Activated CD4-positive, alpha-beta T cell treated with anti-CD3 and anti-CD28 coated beads, Interleukin-2, amount 50 U/mL, for 4 hours (primary cell): Measurements from ENCODE around the gene OR10C1.
"Not testable (repeated sequence)": the region's sequence is repeated elsewhere in the genome, so short reads cannot be mapped to it uniquely, and the experiment has no call there.

Experiments used
- DNase-seq, 2 experiments: peaks; one replicate each; pipeline ENCODE4 v3.0.0-alpha.2; 2020

Gene OR10C1, protein sequence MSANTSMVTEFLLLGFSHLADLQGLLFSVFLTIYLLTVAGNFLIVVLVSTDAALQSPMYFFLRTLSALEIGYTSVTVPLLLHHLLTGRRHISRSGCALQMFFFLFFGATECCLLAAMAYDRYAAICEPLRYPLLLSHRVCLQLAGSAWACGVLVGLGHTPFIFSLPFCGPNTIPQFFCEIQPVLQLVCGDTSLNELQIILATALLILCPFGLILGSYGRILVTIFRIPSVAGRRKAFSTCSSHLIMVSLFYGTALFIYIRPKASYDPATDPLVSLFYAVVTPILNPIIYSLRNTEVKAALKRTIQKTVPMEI

DNA sequence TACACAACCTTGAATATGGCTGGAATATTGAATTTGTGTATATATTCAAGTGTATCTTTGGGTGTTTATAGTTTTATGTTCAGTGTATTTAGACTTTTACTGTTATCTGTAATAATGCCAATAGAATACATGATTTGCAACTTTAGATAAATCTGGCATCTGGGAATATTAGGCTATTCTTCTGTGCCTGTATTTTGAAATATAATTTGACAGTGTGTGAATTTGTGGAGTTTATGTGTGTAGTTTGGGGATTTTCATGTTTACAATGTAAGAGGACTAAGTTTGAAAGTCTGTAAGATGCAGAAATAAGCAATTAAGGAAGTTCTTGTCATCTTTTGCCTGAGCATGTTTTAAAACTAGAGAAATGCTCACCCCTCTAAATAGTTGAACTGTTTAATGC is at the start of gene OR10C1:
Gene OR10C1, plus strand, starts transcription at position 301 of the 400 bp plus-strand sequence. CDS start 710 bp downstream, outside the sequence.
- DNase-seq, result no peak

DNA sequence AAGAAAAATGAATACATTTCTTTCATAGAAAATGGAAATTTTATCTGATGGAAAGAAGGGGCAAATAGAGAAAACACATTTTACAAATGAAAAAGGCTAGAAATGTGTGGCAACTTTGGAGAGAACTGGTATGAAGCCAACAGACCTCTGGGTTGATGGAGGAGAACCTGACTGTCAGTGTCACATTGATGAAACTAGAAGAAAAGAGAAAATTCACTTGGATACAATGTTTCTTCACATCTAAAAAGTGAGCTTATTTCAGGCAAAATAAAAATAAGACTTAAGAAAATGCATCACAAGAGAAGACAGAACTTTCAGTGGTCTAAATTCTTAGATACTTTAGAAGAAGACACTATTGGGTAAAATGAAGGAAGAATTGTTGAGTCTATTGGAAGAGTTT is 43.8 kb upstream of the OR10C1 start, which contains the start of gene OR12D2:
Gene OR12D2, plus strand, starts transcription at position 301 of the 400 bp plus-strand sequence. CDS start 1,069 bp downstream, outside the sequence.
- no peak for DNase-seq

DNA sequence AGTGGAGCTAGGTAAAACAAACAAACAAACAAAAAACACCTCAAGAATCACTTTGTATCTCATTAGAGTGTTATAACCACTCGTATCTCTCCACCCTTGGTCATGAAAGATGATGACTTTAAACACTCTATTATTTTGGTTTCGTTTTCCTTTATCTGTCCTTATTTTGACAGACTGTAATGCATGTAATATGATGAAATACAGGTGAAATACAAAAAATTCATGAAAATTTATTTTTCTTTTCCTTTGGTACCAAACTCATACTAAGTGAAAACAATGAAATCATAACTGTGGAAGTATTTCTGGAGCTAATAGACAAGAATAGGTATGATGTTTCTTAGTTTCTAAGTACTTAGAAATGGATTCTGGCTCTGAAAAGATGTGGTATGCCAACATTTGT is 39.6 kb upstream of the OR10C1 start:
- no peak for DNase-seq

GRCh38 chr6:29403801-29404200 is 35.3 kb upstream of the OR10C1 start:
- no peak for DNase-seq

GRCh38 chr6:29414588-29414987 is 24.5 kb upstream of the OR10C1 start, which contains the start of gene OR12D1:
TSS of gene OR12D1 (plus strand) at chr6:29414928.
- no peak for DNase-seq

DNA sequence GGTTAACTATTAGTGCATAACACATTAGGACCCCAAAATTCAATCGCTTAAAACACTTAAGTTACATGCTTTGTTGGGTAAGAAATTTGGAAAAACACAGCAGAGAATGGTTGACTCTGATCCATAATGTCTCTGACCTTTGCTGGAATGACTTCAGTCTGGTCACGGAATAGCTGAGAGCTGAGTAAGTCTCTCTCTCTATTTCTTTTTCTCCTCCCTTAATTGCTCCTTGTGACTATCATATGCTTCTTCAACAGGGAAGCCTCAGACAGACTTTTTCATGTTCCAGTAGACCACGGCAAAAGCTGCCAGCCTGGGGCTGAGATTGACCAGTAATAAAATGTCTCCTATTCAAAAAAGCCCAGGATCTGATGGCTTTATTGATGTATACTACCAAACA is 19.6 kb upstream of the OR10C1 start:
- no peak for DNase-seq

GRCh38 chr6:29424168-29424567 is 14.9 kb upstream of the OR10C1 start:
- no peak for DNase-seq

DNA sequence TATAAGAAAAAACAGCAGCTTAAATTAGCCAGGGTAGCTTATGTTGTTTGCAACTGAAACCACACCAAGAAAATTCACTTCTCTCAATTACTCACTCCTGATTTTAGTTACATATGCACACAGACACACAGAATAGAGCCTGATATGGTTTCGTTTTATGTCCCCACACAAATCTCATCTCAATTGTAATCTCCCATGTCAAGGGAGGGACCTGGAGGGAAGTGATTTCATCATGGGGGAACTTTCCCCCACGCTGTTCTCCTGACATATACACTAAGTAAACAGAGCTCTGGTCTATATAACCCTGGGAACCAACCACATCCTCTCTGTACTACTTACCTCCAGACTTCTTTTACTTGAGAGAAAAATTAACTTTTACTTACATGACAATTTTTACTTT is 14.5 kb upstream of the OR10C1 start:
- DNase-seq, result no peak

- DNase-seq, result no peak
Measured at GRCh38 chr6:29425075-29425474, 14.0 kb upstream of the OR10C1 start.

- no peak for DNase-seq
Measured at GRCh38 chr6:29426654-29427053, 12.5 kb upstream of the OR10C1 start.

- not testable (repeated sequence) for DNase-seq
Measured at GRCh38 chr6:29436730-29437129, 2.4 kb upstream of the OR10C1 start.

DNA sequence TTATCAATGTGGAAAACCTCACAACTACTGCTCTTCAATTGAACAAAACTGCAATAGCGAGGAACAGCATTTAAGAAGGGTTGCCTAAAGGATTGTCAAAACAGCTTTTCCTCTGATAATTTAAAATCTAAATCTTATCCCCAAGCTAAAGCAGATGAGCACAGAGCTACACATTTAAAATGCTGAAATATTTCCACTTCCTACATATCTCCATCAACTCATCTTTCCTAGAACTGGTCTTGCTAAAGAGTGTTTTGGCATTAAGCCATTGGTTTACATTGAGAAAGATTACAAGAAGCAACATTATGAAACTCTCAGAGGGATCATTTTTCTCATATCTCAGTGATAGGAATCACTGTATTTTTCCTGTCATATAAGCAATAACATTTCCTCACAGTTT is 3.6 kb downstream of the OR10C1 start:
- no peak for DNase-seq

GRCh38 chr6:29444031-29444430 is 4.9 kb downstream of the OR10C1 start:
- DNase-seq, result not testable (repeated sequence)

DNA sequence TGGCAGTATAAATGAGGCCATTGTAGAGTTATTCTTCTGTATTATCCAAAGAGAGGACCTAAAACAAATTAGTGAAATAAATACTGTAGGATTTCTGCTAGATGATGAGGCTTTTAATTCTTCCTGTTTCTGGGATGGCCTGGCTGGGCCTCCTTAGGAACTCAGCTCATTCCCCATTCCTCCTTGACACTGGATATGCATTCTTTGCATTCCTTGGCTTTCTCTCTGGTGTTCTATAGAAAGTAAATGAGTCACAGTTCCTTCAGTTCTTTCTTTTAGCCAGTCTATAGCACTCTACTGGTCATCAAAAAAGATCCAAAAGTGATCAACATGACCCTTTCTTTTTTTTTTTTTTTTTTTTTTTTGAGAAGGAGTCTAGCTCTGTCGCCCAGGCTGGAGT is 8.6 kb downstream of the OR10C1 start:
- no peak for DNase-seq

DNA sequence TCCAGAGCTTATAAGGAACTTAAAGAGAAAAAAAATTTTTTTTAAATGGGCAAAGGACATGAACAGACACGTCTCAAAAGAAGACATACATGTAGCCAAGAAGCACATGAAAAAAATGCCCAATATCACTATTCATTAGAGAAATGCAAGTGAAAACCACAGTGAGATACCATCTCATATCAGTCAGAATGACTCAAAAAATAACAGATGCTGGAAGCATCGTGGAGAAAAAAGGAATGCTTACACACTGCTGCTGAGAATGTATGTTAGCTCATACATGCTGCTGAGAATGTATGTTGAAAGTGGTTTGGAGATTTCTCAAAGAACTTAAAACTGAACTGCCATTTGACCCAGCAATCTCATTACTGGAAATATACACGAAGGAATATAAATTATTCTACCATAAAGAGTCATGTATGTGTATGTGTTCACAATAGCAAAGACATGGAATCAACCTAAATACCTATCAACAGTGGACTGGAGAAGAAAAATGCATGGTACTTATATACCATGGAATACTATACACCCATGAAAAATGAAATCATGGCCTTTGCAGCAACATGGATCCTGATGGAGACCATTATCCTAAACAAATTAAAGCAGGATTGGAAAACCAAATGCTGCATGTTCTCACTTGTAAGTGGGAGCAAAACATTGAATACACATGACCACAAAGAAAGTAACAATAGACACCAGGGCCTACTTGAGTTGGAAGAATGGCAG is 12.5 kb downstream of the OR10C1 start:
- no peak for DNase-seq

- DNase-seq, result no peak
Measured at GRCh38 chr6:29456971-29457370, 17.9 kb downstream of the OR10C1 start, which contains the start of the genes OR11A1 and OR2H1. TSS of gene OR11A1 (minus strand) at chr6:29457071. CDS start at chr6:29427641, 29,430 bp downstream. TSS of gene OR2H1 (plus strand) at chr6:29457155. CDS start at chr6:29461770, 4,615 bp downstream.

- no peak for DNase-seq
Measured at GRCh38 chr6:29461021-29461814, 22.1 kb downstream of the OR10C1 start.

- no peak for DNase-seq
Measured at GRCh38 chr6:29462022-29462421, 22.9 kb downstream of the OR10C1 start.

- no peak for DNase-seq
Measured at GRCh38 chr6:29465279-29465678, 26.2 kb downstream of the OR10C1 start.

DNA sequence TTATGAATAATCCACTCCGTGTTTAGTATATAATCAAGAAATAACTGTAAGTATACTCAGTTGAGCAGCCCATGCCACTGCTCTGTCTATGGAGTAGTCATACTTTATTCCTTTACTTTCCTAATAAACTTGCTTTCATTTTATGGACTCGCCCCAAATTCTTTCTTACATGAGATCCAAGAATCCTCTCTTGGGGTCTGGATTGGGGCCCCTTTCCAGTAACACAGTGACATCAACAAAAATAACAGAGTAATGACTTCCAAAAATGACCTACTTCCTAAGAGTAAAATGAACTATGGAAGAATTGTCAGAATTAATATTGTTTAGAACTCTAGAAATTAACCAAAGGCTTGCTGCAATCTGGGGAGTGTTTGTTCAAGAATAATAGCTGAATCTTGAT is 26.7 kb downstream of the OR10C1 start:
- DNase-seq, result no peak

DNA sequence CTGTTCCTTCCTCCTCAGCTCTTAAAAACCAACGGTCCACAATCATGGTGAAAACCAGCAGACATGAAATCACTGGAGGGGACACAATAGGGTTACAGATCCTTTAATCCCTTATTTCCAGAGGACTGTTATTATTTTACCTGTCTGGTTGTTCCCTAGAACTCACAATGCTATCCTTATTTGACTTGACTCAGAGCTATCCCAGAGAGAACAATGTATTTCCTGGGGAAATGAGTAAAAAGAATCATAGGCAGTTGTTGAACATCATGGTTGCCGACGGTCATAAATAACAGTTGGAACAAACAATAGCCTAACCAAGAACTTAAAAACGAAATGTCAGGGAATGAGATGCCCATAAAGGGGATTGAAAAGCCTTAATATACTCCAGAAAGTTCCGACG is 27.1 kb downstream of the OR10C1 start:
- DNase-seq, result no peak

DNA sequence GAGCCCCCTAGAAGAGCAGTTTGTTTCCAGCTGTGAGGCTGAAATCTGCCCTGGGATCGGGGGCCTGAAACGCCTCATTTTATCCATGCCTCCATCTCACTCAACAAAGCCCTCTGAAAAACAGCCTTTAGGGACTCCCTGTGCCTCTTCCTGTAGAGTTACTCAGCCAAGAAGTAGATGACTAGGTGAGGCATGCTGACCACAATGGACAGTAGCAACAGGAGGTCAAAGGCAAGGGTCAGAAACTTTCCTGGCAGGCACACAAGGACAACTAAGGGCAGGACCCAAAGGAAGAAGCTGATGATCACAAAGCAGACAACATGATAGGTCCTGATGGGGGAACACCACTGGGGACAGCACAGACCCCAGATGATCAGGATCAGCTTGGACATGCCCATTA is 35.9 kb downstream of the OR10C1 start:
- DNase-seq, result no peak

GRCh38 chr6:29477923-29478450 is 38.9 kb downstream of the OR10C1 start:
- no peak for DNase-seq
